Tracheal epithelial cell (primary cell): ENCODE data around the gene MYD88. TPM values are rescaled to one million over a fixed set of nuclear protein-coding genes. Genes with fewer than 3 reads are reported as not detected.

Experiments used
- total RNA-seq: library from RNA; depleted of rRNA; stranded (reverse); fragments of >200 nt; gene quantifications from 2 replicates; pipeline ENCODE4 v1.2.1, GENCODE V29; 2014

The MYD88 gene
- total RNA-seq, result 22.0 and 34.2 TPM in 2 replicates

GRCh38 chr3:38138349-38139190 lies at the start of gene MYD88:
MYD88 (plus strand) TSS chr3:38138661; CDS start chr3:38138701, 40 bp downstream.

GRCh38 chr3:38136777-38137614 lies 1.5 kb upstream of the MYD88 start, which contains the start of gene ACAA1:
ACAA1 (minus strand) TSS chr3:38137127; CDS start chr3:38137035, 92 bp downstream.

GRCh38 chr3:38164952-38165721 lies 26.7 kb downstream of the MYD88 start, which contains the start of gene OXSR1:
OXSR1 (plus strand) TSS chr3:38165537; CDS start chr3:38165877, 340 bp downstream.

Other genes starting within 250 kb of the MYD88 start
- gene VILL, start 147.9 kb upstream of the MYD88 start, total RNA-seq, result 25.5 and 213 TPM in 2 replicates
- 40.7 and 52.3 TPM in 2 replicates for gene PLCD1, start 109.0 kb upstream of the MYD88 start, total RNA-seq
- not detected in 2 replicates for gene DLEC1, start 99.5 kb upstream of the MYD88 start, total RNA-seq
- 20.9 and 26.7 TPM in 2 replicates for gene ACAA1, start 1.5 kb upstream of the MYD88 start, total RNA-seq
- gene OXSR1, start 26.9 kb downstream of the MYD88 start, total RNA-seq, result 59.5 and 75.7 TPM in 2 replicates
- gene SLC22A13, start 127.2 kb downstream of the MYD88 start, total RNA-seq, result 0.24 and 0.64 TPM in 2 replicates
- gene SLC22A14, start 143.6 kb downstream of the MYD88 start, total RNA-seq, result under 0.01 TPM in 1 of 2 replicates, not detected in the other
- gene XYLB, start 208.1 kb downstream of the MYD88 start, total RNA-seq, result 1.2 and 2.1 TPM in 2 replicates